ENCODE data around the gene CCDC120.

- TF ChIP-seq GATA2 (IDR thresholded peaks at IDR 0.05; ENCODE audit: low read depth, low read length) (no peak), GATA3 (IDR thresholded peaks at IDR 0.05; ENCODE audit: low read depth, low read length) (no peak)
These were observed 47.5 kb downstream of the CCDC120 start for GRCh38 chrX:49106296-49106695.

Measured in SH-SY5Y (cell line).